Cerebellar nuclear complex (tissue), 1 donor: ENCODE results near the gene RNU7-1.

Experiments
- DNase-seq, 2 experiments: peaks; one replicate each; lab custom pipeline; 2025; lab: John Stamatoyannopoulos, UW

RNU7-1 gene

GRCh38 chr12:6917491-6918231, 26.0 kb upstream of the RNU7-1 start:
- no peak for DNase-seq

- no peak for DNase-seq
Measured at GRCh38 chr12:6919588-6919987, 24.0 kb upstream of the RNU7-1 start.

GRCh38 chr12:6921539-6921938, 22.1 kb upstream of the RNU7-1 start:
- no peak for DNase-seq

- DNase-seq = no peak
Measured at GRCh38 chr12:6921996-6922946, 21.3 kb upstream of the RNU7-1 start.

- no peak for DNase-seq
Measured at GRCh38 chr12:6923003-6923732, 20.4 kb upstream of the RNU7-1 start.

GRCh38 chr12:6923851-6924250, 19.8 kb upstream of the RNU7-1 start:
- no peak for DNase-seq

- DNase-seq = no peak
Measured at GRCh38 chr12:6925239-6925539, 18.4 kb upstream of the RNU7-1 start.

GRCh38 chr12:6925540-6926279, 17.9 kb upstream of the RNU7-1 start:
- DNase-seq = peak; percentile 62 to 63

GRCh38 chr12:6927379-6928021, 16.1 kb upstream of the RNU7-1 start, which contains the start of gene ATN1:
Gene ATN1, plus strand, starts transcription at chr12:6927959. Its CDS starts 6,043 bp downstream, at chr12:6934002.
- peak in 1 of 2 experiments; percentile 51 for DNase-seq

GRCh38 chr12:6928022-6928702, 15.5 kb upstream of the RNU7-1 start:
- no peak for DNase-seq

- no peak for DNase-seq
Measured at GRCh38 chr12:6928703-6929407, 14.8 kb upstream of the RNU7-1 start.

GRCh38 chr12:6929466-6930452, 13.9 kb upstream of the RNU7-1 start:
- no peak for DNase-seq

GRCh38 chr12:6932766-6933165, 10.8 kb upstream of the RNU7-1 start:
- DNase-seq = no peak

GRCh38 chr12:6934110-6934509, 9.5 kb upstream of the RNU7-1 start:
- DNase-seq = no peak

- no peak for DNase-seq
Measured at GRCh38 chr12:6935371-6936193, 8.0 kb upstream of the RNU7-1 start.

GRCh38 chr12:6936194-6936635, 7.4 kb upstream of the RNU7-1 start:
- no peak for DNase-seq

- DNase-seq = no peak
Measured at GRCh38 chr12:6936636-6937480, 6.8 kb upstream of the RNU7-1 start.
